GM19239 (cell line): ENCODE results near the gene MCC.

Experiments
- DNase-seq: peaks from one replicate; pipeline ENCODE4 v3.0.0; 2011; ENCODE audit warnings: low spot score; ENCODE audit not compliant: insufficient read length
- FAIRE-seq: peaks from 2 replicates; lab custom pipeline; 2011; peaks lifted over from hg19 to GRCh38; lab: Jason Lieb, UNC

Gene MCC

DNA sequence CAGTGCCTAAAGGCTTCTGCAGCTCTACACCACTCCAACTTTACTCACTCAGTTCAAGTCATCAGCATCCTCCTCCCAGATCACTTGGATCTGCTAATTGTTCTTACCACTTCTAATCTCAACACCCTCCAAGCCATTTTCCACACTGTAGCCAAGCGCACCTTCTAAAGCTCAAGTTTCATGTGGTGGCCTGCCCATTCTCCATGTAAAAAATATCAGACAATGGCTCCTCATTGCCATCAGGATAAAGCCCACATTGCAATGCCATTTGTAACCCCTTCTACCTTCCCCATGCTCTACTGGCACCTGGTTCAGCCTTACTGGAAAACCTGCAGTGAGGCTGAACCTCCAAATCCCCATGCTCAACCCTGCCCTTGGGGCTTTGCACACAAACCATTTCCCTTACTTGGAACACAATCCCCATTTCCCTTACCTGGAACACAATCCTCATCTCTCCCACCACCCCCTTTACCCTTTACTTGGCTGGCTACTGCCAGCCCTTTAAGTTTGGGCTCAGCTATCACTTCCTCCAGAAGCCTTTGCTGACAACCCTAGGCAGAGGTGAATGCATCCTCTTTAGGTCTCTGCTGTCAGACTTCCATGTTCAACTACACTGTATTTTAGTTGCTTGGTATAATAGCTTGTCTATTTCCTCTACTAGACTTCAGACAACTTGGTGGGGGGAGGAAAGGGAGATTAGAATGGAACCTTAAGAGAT lies 273.5 kb downstream of the MCC start:
- FAIRE-seq (no peak), DNase-seq (no peak)

DNA sequence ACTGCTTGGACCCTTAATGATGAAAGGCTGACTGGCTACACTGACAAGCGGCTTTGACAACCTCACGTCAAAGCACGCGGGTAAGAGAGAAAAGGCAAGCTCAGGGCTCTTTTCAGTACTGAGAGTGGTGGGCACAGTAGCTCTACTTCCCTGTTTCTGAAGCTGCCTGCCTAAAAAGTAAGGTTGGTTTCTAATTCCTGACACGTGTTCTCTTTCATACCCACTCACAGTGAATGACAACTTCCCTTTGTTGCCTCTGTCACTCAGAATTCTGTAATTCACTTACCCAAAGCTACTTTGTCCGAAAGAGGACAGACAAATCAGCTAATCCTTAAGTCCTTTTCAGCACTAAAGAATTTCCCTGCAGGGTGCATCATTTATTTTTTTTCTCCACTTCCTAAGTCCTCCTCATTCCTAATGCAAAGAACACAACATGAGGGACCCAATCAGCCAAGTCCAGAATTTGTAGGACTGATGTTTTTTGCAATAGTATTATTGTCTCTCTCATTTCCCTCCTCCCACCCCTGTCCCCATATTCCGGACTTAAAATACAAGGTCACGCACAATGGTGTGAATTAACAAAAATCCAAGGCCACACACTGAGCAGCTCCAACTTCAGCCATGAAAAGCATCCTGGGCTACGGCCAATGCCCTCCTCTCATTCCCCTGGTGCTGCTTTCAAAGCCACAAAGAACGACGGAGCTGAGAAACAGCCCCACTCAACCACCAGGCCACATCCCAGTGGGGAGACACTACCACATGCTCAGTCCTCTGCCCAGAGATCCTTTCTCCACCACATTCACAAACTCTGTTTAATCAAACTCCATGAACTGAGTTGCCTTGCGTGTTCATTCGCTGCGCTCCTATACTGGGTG lies 274.5 kb downstream of the MCC start:
- FAIRE-seq (no peak), DNase-seq (no peak)

DNA sequence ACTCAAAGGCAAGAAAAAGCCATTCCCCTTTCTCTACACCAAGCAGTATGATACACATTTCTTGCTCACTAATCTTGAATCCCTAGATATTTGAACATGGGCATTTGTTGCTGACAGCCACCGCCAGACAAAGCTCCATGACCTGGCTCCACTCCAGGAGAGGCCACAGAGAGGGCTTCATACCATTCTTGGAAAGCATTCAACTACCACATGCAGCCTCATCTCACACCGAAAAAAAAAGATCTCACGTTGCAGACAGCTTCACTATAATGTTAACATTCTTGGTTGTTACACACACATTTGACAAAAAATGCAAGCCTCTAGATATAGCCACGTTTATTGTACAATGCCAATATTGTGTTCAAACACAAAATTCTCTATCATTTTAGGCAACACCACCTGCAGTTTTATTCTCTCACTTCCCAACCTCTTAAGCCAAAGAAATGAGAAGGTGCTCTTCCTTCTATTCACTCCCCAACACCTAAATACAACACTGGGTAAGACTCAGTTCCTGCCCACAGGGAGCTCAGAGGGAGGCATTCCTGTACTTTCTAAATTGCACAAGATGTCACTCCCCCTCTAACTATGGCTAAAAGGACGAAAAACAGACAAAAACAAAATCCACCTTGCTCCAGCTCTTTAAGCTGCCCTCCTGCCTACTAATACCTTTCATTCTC lies 275.9 kb downstream of the MCC start:
- DNase-seq (no peak), FAIRE-seq (no peak)

DNA sequence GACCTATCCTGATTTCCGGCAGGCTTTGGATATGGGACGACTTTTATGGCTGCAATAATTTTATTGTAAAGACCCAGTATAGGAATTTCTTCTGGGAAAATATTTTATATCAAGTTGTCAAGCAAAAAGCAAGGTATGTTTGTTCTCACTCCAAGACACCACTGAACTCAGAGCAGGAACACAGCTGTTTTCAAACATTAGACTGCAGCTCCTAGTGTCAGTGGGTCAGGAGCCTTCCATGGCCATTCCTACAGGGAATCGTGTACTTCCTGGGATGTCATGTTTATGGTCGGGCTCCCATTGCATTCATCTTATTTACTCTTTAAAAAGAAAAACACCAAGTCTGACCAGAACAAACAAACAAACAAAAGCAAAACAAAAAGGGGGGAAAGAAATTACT lies 278.8 kb downstream of the MCC start:
- DNase-seq = no peak
- FAIRE-seq = no peak

DNA sequence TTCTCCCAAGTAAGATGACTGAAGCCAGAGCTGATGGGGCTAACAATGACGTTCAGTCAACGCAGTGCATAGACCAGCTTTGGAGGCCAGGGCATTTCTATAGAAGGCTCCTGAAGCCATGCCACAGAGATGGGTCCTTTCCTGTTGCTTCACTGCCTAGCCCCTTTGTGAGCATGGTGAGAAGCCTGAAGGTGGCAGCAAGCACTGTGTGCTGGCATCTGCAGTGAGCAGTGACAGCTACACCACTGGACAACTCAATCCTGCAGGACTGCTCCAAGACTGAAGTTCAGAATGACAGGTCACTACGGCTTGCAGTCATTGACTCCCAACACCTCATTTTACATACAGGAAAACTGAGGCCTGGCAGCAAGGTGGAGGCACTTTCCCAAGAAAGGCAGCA lies 282.4 kb downstream of the MCC start:
- no peak for DNase-seq

DNA sequence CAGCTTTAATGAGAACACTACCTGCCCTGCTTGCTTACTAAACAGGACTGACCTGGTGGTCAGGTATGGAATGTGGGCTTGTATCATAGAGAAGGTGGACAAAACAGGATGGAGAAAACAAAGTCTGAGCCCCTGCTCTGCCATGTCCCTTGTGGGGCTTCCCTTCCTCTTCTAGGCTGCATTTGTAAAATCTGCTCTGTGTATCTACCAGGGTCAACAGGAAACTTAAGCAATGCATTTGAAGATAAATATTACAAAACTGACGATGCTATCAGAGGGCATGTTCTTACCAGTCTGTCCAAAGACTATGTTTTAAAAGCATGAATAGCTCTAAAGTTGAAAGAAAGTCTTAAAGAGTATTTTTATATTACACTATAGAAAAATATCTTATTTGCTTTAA lies 282.9 kb downstream of the MCC start:
- FAIRE-seq = no peak
- DNase-seq = no peak

More for the DNA sequence above, 282.4 kb downstream of the MCC start:
- no peak for FAIRE-seq

DNA sequence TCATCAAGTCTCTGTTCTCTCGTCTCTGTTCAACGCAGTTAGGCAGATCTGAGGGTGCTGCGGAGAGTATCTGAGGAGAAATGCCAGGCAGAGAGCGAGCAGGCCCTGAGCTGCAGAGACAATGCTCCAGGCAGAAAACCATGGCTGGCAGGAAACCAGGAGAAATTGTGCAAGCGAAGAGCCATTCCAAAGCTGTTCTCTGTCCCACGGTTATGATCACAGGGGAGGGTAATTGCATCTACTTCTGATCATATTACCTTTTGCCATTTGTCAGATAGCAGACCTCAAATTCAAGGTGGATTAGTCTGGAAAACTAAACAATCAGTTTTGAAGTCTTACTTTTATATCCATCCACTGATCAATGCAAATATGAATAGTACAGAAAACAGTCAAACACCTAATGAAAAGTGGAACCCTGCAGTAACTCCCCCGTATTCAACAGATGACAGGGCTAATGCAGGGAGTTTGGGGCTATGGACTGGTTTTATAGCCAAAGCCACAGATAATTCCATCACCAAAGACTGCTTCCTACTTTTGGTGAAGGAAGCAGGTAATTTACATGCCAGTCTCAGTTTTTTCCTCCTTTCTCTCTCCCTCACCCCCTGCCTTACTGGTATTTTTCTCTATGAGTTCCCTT lies 283.6 kb downstream of the MCC start:
- no peak for FAIRE-seq

DNA sequence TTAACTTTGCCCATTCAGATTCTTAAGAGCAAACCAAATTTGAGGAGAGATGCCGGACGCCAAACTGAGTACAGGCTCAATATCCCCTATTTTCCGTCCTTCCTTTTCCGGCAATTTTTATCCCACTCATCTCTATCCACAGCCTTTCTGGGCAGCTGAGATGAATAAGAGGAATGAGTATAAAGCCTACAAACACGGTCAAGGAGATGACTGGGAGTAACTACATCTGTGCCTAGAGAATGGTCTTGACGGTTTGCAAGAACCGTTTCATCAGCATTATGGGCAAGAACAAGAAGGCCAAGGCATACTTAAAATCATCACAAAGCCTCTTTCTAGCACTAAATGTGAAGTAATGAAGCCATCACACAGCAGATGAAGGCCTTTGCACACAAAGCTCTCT lies 284.3 kb downstream of the MCC start:
- FAIRE-seq (no peak), DNase-seq (no peak)

More for the DNA sequence above, 283.6 kb downstream of the MCC start:
- DNase-seq = no peak

DNA sequence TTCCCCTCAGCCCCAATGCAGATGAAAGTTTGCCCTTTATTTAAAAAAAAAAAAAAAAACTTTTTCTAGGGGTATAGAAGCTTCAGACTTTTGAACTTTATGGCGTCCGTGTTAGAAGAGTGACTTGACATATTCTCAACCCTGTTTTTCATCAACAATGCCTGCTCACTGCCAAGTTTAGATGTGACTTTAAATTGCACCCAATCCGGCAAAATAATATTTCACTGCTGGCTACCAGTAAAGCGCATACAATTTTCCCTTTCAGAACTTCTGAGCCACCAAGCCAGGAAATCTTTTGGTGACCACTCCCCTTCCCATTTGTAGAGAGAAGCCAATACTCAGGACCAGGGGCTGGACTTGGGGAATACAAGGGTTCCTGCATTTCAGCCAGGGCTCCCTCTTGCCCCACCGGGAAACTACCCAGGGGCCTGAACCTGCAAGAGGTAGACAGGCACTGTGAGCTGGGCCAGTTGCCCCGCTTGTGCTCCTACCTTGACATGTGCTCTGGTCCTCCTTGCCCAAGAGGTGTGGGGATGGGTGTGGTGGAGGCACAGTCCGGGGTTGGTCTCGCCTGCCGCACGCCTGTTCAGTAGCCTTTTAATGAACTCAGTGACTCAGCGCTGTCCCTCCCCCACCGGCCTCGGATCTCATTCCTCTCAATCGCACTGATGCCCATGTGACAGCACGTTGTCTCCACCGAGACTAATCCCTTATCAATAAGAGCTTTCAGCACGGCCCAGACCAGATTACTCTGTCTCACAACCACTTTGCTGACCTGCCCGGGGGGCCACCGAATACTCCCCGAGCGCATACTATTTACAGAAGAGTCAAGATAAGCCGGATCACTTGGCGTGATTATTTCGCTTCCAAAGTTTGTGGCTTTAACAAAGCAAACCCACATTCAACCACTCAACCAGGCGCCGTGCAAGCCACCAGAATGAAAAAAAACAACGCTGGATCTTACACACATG lies 285.2 kb downstream of the MCC start:
- DNase-seq (no peak), FAIRE-seq (no peak)

DNA sequence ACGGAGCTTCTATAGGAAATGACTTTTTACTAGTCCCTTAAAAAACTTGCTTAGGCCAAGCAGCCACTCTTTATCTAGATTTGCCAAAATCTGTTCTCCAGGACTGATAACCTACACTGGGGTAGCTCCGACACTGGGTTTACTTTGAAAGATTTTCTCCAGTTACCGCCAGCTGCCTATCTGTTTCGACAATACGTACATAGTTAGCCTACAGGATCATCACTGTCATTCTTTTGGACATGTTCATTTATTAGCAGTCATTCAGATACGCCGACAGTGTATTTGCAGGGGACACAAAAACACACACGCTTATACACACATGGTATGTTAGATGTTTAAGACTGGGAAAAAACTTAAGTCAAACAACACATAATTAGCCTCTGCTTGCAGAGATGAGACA lies 286.0 kb downstream of the MCC start:
- no peak for FAIRE-seq
- no peak for DNase-seq

DNA sequence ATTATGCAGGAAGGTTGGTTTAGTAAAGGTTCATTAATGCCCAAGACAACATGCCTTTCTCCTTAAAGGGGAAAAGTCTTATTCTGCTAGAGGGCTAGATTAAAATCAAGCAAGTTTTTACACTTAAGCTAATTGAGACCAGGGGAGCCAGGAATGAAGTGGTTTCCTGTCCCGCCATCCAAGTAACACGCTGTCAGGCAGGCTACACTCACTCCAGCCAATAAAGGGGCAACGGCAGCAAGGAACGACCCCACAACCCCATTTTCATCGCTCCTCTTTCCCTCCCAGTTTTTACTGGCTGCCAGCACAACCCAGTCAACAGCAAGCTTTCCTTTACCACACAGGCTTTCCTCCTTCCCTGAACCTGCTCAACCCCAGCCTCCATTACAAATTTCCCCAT lies 286.5 kb downstream of the MCC start:
- FAIRE-seq = no peak
- DNase-seq = no peak

DNA sequence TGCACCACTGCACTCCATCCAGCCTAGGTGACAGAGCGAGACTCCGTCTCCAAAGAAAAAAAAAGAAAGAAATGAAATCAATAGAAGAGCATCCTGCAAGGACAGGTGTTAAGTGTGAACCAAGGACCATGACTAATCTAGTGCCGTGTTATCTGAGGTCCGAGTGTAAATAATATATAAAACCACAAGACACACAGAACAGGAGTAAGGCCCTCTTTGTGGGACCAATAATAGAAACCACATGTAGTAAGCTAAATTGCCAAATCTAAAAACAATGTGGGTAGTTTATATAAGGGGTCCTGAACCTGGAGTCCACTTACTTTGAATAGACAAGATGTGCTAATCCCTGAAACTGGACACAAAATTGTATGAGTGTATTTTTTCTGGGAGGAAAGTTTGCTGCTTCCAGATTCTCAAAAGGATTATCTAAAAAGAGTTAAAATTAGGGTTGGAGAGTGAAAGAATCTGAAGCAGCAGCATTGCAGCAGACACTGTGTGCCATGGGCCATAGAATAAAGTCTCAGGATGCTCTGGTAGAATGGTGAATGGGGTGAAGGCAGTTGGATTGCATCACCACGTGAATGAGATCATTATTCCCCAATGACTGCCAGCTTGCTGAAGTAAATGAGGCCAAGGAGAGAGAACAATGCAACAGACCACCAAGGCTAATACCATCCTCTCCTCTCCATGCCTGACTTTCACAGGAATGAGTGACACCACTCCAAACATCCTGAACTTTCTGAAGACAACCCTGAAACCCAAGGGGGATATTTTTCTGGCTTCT lies 288.9 kb downstream of the MCC start:
- FAIRE-seq = no peak
- no peak for DNase-seq

DNA sequence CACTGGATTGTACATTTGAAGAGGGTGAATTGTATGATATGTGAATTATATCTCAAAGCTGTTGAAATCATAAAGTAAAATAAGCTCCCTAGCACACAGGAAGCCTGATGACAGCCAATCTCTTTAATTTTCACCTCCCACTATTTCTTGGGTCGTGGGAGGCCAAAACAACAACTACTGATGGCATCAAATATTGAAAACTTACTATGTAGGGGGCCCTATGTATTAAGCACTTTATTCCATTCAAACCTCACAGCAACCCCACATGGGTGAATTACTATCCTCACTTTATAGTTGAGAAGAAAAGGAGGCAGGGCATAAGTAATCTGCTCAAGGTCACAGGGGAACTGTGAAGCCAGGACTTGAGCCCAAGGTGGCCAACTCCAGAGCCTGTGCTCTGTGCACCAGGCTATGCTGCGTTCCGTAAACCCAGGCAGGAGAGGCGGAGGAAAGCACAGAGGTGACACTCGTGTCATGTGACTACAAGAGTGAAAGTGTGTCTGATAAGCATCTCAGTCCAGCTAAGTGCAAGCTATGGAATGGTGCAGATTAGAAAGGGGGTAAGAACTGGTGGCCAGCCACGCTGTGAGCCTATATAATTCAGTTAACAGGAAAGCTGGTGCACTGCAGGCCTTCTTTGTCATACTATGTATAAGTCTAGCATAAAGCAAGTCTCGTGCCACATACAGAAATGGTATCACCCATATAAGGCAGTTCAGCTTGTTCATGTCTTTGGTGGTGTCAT lies 290.6 kb downstream of the MCC start:
- DNase-seq = no peak
- FAIRE-seq = no peak

DNA sequence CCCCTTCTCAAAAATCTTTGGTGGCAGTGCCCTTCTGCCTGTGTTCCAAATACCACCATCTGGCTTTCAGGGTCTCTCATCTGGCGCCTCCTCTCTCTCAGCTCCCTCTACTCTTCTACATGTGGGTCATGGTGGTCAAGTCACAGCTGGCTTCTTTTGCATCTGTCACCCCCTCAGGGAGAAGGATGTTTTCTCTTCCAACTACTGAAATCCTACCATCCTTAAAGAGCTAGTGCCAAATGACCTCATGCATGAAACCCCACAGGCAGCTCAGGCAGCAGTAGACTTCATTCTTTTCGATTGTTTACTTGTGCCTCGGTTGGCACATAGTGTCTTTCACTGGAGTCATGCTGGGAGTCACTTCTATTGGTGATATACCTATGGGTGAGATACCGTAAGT lies 292.5 kb downstream of the MCC start:
- DNase-seq (no peak), FAIRE-seq (no peak)

DNA sequence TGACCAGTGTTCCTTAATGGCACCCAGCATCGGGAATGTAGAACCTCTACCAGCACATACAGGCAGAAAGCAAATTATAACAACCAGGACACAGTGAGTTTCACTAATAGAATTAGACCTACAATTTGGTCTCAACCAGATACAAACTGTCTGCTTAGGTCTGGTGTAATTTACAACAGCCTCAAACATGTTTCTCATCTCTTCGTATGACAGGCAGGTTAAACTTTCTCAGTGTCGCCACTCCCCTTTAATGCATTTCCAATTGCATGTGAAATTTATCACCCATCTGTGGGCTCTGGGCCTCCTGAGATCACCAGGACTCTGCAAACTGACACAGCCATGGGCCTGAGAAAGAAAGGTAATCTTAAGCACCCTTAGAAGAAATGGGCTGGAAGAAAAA lies 293.0 kb downstream of the MCC start:
- DNase-seq (no peak), FAIRE-seq (no peak)

DNA sequence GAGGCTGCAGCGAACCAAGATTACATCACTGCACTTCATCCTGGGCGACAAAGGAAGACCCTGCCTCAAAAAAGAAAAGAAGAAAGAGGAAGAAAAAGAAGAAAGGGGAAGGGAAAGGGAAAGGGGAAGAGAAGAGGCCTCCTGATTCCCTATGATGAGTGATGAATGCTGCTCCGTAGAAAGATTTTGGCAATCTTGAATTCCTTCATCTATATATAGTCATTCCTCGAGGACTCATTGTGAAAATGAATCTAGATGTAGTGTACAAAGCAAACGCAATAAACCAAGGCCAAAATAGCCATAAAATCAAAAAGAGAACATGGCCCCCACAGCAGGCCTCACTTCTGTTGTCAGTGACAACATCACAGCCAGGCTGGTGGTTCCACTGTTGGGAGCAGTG lies 293.7 kb downstream of the MCC start:
- FAIRE-seq = no peak
- DNase-seq = no peak

DNA sequence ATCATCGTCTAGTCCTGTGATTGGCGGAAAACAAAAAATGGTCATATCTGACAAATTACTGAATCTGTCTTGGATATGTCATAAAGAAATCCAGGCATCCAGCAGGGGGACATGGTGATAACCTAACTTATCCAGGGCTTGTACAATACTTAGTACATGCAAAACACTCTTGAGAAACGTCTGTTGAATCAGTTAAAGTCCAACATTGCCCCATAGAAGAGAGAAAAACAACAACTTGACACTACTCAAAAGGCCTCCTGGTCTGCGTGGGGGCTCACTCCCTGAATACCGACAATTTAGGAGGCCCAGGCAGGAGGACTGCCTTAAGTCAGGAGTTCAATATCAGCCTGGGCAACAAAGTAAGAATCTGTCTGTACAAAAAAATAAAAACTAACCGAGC lies 294.1 kb downstream of the MCC start:
- FAIRE-seq = no peak
- DNase-seq = no peak

DNA sequence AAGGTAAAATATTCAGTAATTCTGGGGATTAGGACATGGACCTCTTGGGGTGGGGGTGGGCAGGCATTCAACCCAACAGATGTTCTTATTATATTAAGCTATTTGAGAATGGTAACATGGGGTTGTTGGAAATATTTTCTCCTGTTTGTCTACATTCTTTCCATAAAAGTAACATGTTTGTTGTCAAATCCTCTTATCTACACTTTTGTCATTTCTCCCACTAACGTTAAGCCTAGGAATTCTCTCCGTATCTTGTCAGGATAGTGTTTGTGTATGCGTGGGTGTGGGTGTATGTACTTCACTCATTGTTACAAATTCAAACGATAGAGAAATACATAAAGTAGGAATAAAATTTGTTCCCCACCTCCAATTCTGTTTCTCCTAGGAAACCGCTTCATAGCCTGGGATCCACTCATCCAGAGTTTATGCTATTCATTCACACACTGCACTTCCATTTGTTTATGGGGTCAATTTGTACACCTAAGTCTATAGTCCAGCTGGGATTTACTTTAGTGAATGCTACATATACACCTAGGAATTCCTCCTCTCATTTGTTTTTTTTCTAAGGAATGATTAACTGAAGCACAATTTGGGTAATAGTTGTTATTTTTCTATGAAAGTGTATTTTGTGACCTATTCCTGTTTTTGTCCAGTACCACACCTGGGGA lies 294.8 kb downstream of the MCC start:
- FAIRE-seq (no peak), DNase-seq (no peak)
